Stomach (tissue), 4 donors: ENCODE data around the gene TAS1R2.

Source experiments
- CTCF ChIP-seq, 7 experiments: fragments of 450-650 bp in 4 of 7; fragments of 200-600 bp in 3 of 7; sonication (generic) in 3 of 7; IDR thresholded peaks; one replicate each; pipeline ENCODE4 v1.5.1; 2016 to 2019; ENCODE audit warnings: antibody characterized with exemption in 7 of 7, control low read depth in 2 of 7, mild to moderate bottlenecking in 1 of 7
- EP300 ChIP-seq: sonication (generic); formaldehyde crosslinking; IDR thresholded peaks from one replicate; pipeline ENCODE4 v1.6.1; 2017; ENCODE audit warnings: antibody characterized with exemption
- POLR2A ChIP-seq, 4 donors: fragments of 450-650 bp; IDR thresholded peaks; one replicate each; pipeline ENCODE4 v1.6.1; 2016; ENCODE audit warnings: antibody characterized with exemption in 4 of 4, control low read depth in 2 of 4, mild to moderate bottlenecking in 1 of 4, moderate library complexity in 1 of 4
- POLR2AphosphoS5 ChIP-seq, 3 donors: sonication (generic); formaldehyde crosslinking; IDR thresholded peaks; one replicate each; pipeline ENCODE4 v1.6.1; 2016; ENCODE audit warnings: antibody characterized with exemption in 3 of 3

- TF ChIP-seq CTCF (IDR thresholded peaks at IDR 0.05) (no peak), POLR2AphosphoS5 (IDR thresholded peaks at IDR 0.05) (no peak), POLR2A (IDR thresholded peaks at IDR 0.05) (no peak), EP300 (no peak)
These were observed 21.7 kb upstream of the TAS1R2 start for GRCh38 chr1:18881164-18881563.
